SJCRH30 (cell line): ENCODE results near the gene ODAD4. TPM values are rescaled to one million over a fixed set of nuclear protein-coding genes. Genes with fewer than 3 reads are reported as not detected.
"Not testable (repeated sequence)": the region's sequence is repeated elsewhere in the genome, so short reads cannot be mapped to it uniquely, and the experiment has no call there.

ENCODE experiments used
- DNase-seq, 2 experiments: peaks; one replicate each; pipeline ENCODE4 v3.0.0-alpha.2; 2015 to 2020
- H3K27ac ChIP-seq: fragments of 250-450 bp; sonication (Bioruptor Pico); 2 replicates; pipeline ENCODE4 v1.5.1; 2020; ENCODE audit warnings: mild to moderate bottlenecking, moderate library complexity
- H3K27me3 ChIP-seq: fragments of 250-450 bp; sonication (Bioruptor Pico); 2 replicates; pipeline ENCODE4 v1.5.1; 2020; ENCODE audit warnings: mild to moderate bottlenecking, moderate library complexity
- H3K36me3 ChIP-seq: fragments of 250-450 bp; sonication (Bioruptor Pico); 2 replicates; pipeline ENCODE4 v1.5.1; 2020; ENCODE audit warnings: mild to moderate bottlenecking, moderate library complexity
- H3K4me1 ChIP-seq: fragments of 250-450 bp; sonication (Bioruptor Pico); 2 replicates; pipeline ENCODE4 v1.5.1; 2020; ENCODE audit warnings: mild to moderate bottlenecking, moderate library complexity
- H3K4me3 ChIP-seq: fragments of 250-450 bp; sonication (Bioruptor Pico); 2 replicates; pipeline ENCODE4 v1.5.1; 2020; ENCODE audit warnings: mild to moderate bottlenecking, moderate library complexity
- H3K9me3 ChIP-seq: fragments of 250-450 bp; sonication (Bioruptor Pico); replicated peaks from 2 replicates; pipeline ENCODE4 v1.5.1; 2020; ENCODE audit warnings: mild to moderate bottlenecking, moderate library complexity
- total RNA-seq: library from RNA; depleted of rRNA; stranded (reverse); fragments of >200 nt; shearing (Covaris generic); gene quantifications from 2 replicates; pipeline ENCODE4 v1.2.3, GENCODE V29; 2014

The ODAD4 gene
- total RNA-seq, 1 experiment from 2014 or later, result 0.24 TPM

DNA sequence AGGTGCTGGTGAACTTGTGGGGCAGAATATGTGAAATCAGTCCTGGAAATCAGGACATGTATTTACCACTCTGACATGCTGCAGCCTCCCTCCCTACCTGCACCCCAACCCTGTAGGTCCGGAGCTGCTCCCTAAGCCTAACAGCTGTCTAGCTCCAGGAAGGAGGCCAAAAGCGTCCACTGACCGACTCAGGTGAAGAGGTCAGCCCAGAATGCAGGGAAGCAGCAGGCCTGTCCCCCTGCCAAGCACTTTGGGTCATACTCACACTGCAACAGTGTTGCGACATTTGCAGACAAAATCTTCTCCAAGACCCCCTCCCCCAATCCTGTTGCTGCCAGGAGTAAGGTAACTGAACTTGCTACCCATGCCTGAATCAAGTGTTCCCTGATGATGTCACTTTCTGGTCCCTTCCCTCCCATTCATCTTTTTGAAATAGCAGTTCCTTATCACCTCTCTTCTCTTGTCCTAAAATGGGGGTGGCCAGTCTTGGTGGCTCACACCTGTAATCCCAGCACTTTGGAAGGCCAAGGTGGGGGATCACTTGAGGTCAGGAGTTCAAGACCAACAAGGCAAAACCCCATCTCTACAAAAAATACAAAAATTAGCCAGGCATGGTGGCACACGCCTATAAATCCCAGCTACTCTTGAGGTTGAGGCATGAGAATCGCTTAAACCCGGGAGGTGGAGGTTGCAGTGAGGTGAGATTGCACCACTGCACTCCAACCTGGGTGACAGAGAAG lies 10.4 kb upstream of the ODAD4 start:
- peak; percentile 17 to 38 for DNase-seq
- H3K4me1 ChIP-seq, result peaks cover 9% of the 10 kb centered on the region; the same call in 1 of the 2 replicates
- H3K4me3 ChIP-seq, result peak overlapping the region; percentile 92
- H3K36me3 ChIP-seq, result no peaks in the 10 kb centered on the region
- H3K27me3 ChIP-seq, result no peaks in the 10 kb centered on the region
- H3K9me3 ChIP-seq, result no peaks in the 10 kb centered on the region
- no peak overlapping the region for H3K27ac ChIP-seq

GRCh38 chr17:41920580-41920955 lies 9.8 kb upstream of the ODAD4 start:
- Histone ChIP-seq H3K27ac (no peak overlapping the region), H3K27me3 (no peaks in the 10 kb centered on the region), H3K4me3 (no peak overlapping the region), H3K9me3 (no peaks in the 10 kb centered on the region), H3K36me3 (no peaks in the 10 kb centered on the region), H3K4me1 (peaks cover 9% of the 10 kb centered on the region; the same call in 1 of the 2 replicates)
- DNase-seq, result no peak

DNA sequence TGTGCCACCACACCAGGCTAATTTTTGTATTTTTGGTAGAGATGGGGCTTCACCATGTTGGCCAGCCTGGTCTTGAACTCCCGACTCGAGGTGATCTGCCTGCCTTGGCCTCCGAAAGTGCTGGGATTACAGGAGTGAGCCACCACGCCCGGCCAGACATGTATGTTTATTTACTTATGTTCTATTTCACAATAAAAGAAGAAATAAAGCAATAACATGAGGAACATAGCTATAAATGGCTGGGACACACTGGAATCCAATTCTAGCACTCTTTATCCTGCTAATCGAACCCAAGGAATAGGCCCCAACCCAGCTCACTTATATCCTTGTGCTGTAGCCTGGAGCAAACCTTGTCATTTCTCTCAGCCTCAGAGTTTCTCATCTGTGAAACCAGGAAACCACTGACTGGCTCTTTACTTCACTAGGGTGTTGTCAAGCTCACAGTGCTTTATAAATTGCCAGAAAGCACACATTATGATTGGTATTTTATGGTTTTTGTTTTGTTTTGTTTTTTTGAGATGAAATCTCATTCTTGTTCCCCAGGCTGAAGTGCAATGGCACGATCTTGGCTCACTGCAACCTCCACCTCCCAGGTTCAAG lies 4.3 kb upstream of the ODAD4 start:
- no peaks in the 10 kb centered on the region for H3K9me3 ChIP-seq
- no peak for DNase-seq
- H3K4me3 ChIP-seq, result no peak overlapping the region
- no peak overlapping the region for H3K27ac ChIP-seq
- no peaks in the 10 kb centered on the region for H3K27me3 ChIP-seq
- H3K4me1 ChIP-seq, result no peaks in the 10 kb centered on the region
- H3K36me3 ChIP-seq, result no peaks in the 10 kb centered on the region

DNA sequence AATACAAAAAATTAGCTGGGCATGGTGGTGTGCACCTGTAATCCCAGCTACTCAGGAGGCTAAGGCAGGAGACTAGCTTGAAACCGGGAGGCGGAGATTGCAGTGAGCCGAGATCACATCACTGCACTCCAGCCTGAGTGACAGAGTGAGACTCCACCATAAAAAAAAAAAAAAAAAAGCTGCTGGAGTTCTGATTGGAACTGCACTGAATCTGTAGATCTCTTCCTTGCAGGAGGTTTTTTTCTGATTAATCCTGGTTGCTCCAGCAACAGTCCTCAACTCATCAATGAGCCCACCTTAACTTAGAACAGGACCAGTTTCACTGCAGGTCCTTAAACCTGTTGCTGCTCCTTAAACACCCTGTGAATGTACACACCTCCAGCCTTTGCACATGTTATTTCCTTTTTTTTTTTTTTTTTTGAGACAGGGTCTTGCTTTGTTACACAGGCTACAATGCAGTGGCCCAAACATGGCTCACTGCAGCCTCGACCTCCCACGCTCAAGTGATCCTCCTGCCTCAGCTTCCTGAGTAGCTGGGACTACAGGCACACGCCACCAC lies 1.6 kb upstream of the ODAD4 start:
- H3K27ac ChIP-seq, result no peak overlapping the region
- DNase-seq, result no peak
- no peaks in the 10 kb centered on the region for H3K27me3 ChIP-seq

DNA sequence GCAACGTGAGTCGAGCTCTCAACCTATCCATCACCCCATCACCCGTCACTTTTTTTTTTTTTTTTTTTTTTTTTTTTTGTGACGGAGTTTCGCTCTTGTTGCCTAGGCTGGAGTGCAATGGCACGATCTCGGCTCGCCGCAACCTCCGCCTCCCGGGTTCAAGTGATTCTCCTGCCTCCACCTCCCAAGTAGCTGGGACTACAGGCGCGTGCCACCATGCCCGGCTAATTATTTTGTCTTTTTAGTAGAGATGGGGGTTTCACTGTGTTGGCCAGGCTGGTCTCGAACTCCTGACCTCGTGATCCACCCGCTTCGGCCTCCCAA lies 378 bp downstream of the ODAD4 start:
- not testable (repeated sequence) for H3K27me3 ChIP-seq, DNase-seq, H3K36me3 ChIP-seq, H3K27ac ChIP-seq, H3K9me3 ChIP-seq, H3K4me1 ChIP-seq
- H3K4me3 ChIP-seq, result peak overlapping the region; percentile 55

More for the DNA sequence above, 1.6 kb upstream of the ODAD4 start:
- no peak overlapping the region for H3K4me3 ChIP-seq
- H3K36me3 ChIP-seq, result no peaks in the 10 kb centered on the region
- H3K9me3 ChIP-seq, result no peaks in the 10 kb centered on the region
- no peaks in the 10 kb centered on the region for H3K4me1 ChIP-seq

DNA sequence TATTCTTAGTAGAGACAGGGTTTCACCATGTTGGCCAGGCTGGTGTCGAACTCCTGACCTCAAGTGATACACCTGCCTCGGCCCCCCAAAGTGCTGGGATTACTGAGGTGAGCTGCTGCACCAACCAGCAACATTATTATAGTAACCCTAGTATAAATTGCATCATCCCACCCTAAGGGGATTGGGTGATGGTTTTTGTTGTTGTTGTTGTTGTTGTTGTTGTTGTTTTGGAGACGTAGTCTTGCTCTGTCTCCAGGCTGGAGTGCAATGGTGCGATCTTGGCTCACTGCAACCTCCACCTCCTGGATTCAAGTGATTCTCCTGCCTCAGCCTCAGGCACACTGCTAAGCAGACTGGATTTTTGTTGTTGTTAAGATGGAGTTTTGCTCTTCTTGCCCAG lies 1.3 kb downstream of the ODAD4 start:
- H3K4me1 ChIP-seq, H3K36me3 ChIP-seq, DNase-seq, H3K9me3 ChIP-seq, H3K27me3 ChIP-seq, H3K27ac ChIP-seq, H3K4me3 ChIP-seq: not testable (repeated sequence)

DNA sequence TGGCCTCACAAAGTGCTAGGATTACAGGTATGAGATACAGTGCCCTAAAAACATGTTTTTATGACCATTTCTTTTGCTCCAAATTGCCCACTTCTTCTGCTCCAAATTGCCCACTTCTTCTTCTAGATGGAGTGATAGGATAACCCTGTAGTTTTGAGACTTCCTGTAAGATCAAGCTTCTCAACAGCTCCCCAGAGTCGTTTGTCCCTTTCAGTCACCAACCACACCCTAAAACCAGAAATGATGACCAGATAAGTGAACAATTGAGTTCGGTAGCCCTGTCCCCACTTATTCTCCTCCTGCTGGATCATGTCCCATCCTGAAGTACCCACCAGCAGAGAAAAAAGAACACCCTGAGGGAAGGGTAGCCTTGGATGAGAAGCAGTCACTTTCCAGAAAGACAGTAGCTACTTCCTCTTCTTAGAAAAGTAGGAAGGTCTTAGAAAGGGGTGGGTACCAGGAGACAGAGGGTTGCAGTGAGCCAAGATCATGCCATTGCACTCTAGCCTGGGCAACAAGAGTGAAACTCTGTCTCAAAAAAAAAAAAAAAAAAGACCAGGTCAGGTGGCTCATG lies 2.5 kb downstream of the ODAD4 start:
- no peaks in the 10 kb centered on the region for H3K36me3 ChIP-seq
- no peaks in the 10 kb centered on the region for H3K9me3 ChIP-seq
- no peak for DNase-seq
- no peaks in the 10 kb centered on the region for H3K4me1 ChIP-seq
- no peak overlapping the region for H3K27ac ChIP-seq
- H3K27me3 ChIP-seq, result no peaks in the 10 kb centered on the region
- no peak overlapping the region for H3K4me3 ChIP-seq

GRCh38 chr17:41935641-41936040 lies 5.2 kb downstream of the ODAD4 start:
- no peak for DNase-seq
- Histone ChIP-seq H3K4me3 (no peak overlapping the region), H3K36me3 (no peaks in the 10 kb centered on the region), H3K9me3 (no peaks in the 10 kb centered on the region), H3K27ac (no peak overlapping the region), H3K4me1 (no peaks in the 10 kb centered on the region), H3K27me3 (no peaks in the 10 kb centered on the region)

DNA sequence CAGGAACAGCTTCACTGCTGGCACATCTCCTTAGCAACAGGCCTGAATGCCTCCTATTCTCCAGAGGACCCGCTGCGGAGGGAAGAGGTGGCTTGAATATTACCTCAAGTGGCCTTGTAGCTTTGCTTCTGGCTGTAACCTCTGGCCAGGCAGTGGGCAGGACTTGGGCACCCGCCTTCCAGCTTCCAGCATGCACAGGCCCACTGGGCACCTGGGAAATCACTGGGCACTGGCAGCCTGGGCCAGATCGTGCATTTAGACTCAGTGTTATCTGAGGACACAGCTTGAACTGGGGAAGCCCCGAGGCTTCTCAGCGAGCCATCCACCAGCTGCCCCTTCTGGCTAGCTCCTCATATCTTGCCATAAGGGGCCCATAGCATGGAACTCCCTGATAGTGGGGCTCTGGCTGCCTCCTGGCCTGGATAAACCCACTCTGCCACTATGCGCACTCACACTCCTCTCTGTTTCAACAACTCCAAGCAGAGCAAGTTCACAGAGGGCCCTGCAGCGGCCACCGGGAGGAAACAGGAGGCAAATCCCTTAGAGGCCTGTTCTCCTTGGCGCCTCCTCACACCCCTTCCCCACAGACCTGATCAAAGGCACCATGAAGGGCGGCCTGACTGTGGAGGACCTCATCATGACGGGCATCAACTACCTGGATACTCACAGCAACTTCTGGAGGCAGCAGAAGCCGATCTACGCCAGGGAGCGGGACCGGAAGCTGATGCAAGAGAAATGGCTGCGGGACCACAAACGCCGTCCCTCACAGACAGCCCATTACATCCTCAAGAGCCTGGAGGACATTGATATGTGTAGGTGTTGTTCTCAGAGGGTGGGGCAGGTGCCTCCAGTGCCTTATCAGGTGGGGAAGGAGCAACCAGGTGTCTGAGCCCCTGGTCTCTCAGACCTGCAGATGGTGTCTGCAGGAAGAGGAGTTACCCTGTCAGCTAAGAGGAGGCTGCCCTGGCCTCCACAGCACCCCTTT lies 7.8 kb downstream of the ODAD4 start:
- Histone ChIP-seq H3K27me3 (no peaks in the 10 kb centered on the region), H3K4me3 (no peak overlapping the region), H3K4me1 (no peaks in the 10 kb centered on the region), H3K9me3 (no peaks in the 10 kb centered on the region), H3K36me3 (no peaks in the 10 kb centered on the region), H3K27ac (no peak overlapping the region)
- no peak for DNase-seq

DNA sequence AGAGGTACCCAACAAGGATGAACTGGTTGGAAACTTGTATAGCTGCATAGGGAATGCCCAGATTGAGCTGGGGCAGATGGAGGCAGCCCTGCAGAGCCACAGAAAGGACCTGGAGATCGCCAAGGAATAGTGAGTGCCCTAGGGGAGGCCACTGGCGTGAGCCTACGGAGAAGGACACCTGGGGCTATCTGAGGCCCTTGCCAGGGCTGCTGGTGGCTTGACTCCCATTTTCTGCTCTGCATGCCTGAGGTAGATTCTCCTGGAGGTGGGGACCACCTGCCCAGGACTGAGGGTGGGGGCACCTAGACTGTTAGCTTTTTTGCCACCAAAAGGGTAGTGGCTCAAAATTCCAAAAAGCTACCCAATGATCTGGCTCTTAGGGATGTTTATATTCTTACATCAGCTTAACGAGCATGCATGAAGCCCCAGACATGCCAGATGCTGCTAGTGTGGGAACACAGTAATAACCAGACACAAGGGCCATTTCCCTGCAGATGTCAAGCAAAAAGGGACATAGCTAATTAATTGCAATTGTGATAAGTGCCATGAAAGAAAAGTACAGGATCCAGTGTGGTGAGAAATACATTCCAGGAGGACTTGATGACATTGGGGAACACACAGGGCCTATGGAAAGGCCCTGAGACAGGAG lies 8.8 kb downstream of the ODAD4 start:
- Histone ChIP-seq H3K27ac (no peak overlapping the region), H3K4me3 (no peak overlapping the region), H3K4me1 (no peaks in the 10 kb centered on the region), H3K36me3 (no peaks in the 10 kb centered on the region), H3K9me3 (no peaks in the 10 kb centered on the region), H3K27me3 (no peaks in the 10 kb centered on the region)
- DNase-seq, result no peak

DNA sequence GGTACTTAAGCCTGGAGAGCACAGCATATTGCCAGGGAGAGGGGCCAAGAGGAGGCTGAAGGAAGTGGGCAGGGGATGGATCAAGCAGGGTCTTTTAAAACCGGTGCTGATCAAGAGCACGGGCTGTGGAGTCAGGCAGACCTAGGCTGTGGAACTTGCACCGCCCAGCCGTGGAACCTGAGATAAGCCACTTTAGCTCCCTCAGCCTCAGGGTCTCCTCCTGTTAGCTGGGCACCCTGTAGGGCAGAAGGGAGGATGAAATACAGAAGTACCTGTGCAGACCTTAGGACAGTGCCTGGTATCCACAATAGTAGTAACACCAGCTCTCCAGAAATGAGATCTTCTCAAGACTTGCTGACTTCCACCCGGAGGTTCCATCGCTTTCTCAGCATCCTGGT lies 9.3 kb downstream of the ODAD4 start:
- no peak for DNase-seq
- H3K9me3 ChIP-seq, result no peaks in the 10 kb centered on the region
- H3K4me3 ChIP-seq, result no peak overlapping the region
- H3K27me3 ChIP-seq, result no peaks in the 10 kb centered on the region
- no peaks in the 10 kb centered on the region for H3K36me3 ChIP-seq
- H3K27ac ChIP-seq, result no peak overlapping the region
- H3K4me1 ChIP-seq, result no peaks in the 10 kb centered on the region

DNA sequence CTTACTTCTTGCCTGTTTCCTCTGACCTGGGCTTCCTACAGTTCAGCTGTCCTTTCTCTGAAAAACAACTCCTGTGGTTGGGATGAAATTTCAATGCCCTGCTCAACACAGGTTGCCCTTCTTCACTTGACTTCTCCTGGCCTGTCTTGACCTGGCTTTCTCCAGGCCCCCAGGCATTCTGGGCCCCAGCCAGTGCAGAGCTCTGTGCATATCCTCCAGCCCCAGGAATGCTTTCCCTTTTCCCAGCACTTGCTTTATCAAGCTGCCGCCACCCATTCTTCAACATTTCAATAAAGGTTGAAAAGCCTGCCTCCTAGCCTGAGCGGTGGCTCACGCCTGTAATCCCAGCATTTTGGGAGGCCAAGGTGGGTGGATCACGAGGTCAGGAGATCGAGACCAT lies 10.8 kb downstream of the ODAD4 start:
- Histone ChIP-seq H3K4me3 (no peak overlapping the region), H3K27me3 (no peaks in the 10 kb centered on the region), H3K36me3 (no peaks in the 10 kb centered on the region), H3K27ac (no peak overlapping the region), H3K9me3 (no peaks in the 10 kb centered on the region), H3K4me1 (no peaks in the 10 kb centered on the region)
- DNase-seq, result no peak

GRCh38 chr17:41942626-41943373 lies 12.4 kb downstream of the ODAD4 start:
- Histone ChIP-seq H3K4me3 (no peak overlapping the region), H3K4me1 (no peaks in the 10 kb centered on the region), H3K27me3 (no peaks in the 10 kb centered on the region), H3K36me3 (no peaks in the 10 kb centered on the region), H3K27ac (no peak overlapping the region), H3K9me3 (no peaks in the 10 kb centered on the region)
- no peak for DNase-seq

DNA sequence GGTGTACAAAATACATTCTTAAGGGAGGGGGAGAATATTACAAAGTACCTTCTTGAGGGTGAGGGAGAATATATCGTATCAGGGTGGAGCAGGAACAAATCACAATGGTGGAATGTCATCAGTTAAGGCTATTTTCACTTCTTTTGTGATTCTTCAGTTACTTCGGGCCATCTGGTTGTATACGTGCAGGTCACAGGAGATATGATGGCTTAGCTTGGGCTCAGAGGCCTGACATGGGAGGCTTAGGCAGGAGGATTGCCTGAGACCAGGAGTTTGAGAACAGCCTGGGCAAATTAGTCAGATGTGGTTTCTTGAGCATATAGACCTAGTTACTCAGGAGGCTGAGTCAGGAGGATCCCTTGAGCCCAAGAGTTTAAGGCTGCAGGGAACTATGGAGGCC lies 13.1 kb downstream of the ODAD4 start:
- Histone ChIP-seq H3K27ac (no peak overlapping the region), H3K36me3 (no peaks in the 10 kb centered on the region)

More for the DNA sequence above, 13.1 kb downstream of the ODAD4 start:
- no peaks in the 10 kb centered on the region for H3K27me3 ChIP-seq
- H3K9me3 ChIP-seq, result no peaks in the 10 kb centered on the region
- H3K4me3 ChIP-seq, result no peak overlapping the region
- DNase-seq, result no peak
- H3K4me1 ChIP-seq, result no peaks in the 10 kb centered on the region
